ENCODE data around the gene PIP5K1C.
"Not testable (repeated sequence)": the region's sequence is repeated elsewhere in the genome, so short reads cannot be mapped to it uniquely, and the experiment has no call there.

PIP5K1C gene

GRCh38 chr19:3673506-3674439 is 26.5 kb downstream of the PIP5K1C start:
- peak; percentile 67 for DNase-seq

- peak; percentile 33 for DNase-seq
Measured at GRCh38 chr19:3672993-3673392, 27.3 kb downstream of the PIP5K1C start.

GRCh38 chr19:3672575-3672948 is 27.7 kb downstream of the PIP5K1C start:
- no peak for DNase-seq

GRCh38 chr19:3671680-3672574 is 28.3 kb downstream of the PIP5K1C start:
- peak; percentile 38 for DNase-seq

- DNase-seq = no peak
Measured at GRCh38 chr19:3670796-3671679, 29.2 kb downstream of the PIP5K1C start.

GRCh38 chr19:3669947-3670795 is 30.1 kb downstream of the PIP5K1C start:
- DNase-seq = no peak

- no peak for DNase-seq
Measured at GRCh38 chr19:3669082-3669946, 31.0 kb downstream of the PIP5K1C start.

GRCh38 chr19:3668331-3669081 is 31.8 kb downstream of the PIP5K1C start:
- DNase-seq = no peak

GRCh38 chr19:3667766-3668165 is 32.5 kb downstream of the PIP5K1C start:
- no peak for DNase-seq

GRCh38 chr19:3667037-3667638 is 33.1 kb downstream of the PIP5K1C start:
- no peak for DNase-seq

- DNase-seq = not testable (repeated sequence)
Measured at GRCh38 chr19:3666545-3666856, 33.8 kb downstream of the PIP5K1C start.

GRCh38 chr19:3665681-3666544 is 34.4 kb downstream of the PIP5K1C start:
- peak; percentile 26 for DNase-seq

GRCh38 chr19:3664879-3665642 is 35.2 kb downstream of the PIP5K1C start:
- no peak for DNase-seq

GRCh38 chr19:3663838-3664237 is 36.4 kb downstream of the PIP5K1C start:
- no peak for DNase-seq

- DNase-seq = no peak
Measured at GRCh38 chr19:3661284-3662238, 38.7 kb downstream of the PIP5K1C start.

GRCh38 chr19:3660493-3661219 is 39.6 kb downstream of the PIP5K1C start:
- no peak for DNase-seq

All from MV-4-11 (cell line).